NOMO-1 treated with DMSO at 0.1 percent for 48 hours (cell line): ENCODE results near the gene CHKB.

Experiments used
- DNase-seq: peaks from one replicate; lab custom pipeline; 2025; ENCODE audit not compliant: unreplicated experiment; lab: John Stamatoyannopoulos, UW

Gene CHKB

DNA sequence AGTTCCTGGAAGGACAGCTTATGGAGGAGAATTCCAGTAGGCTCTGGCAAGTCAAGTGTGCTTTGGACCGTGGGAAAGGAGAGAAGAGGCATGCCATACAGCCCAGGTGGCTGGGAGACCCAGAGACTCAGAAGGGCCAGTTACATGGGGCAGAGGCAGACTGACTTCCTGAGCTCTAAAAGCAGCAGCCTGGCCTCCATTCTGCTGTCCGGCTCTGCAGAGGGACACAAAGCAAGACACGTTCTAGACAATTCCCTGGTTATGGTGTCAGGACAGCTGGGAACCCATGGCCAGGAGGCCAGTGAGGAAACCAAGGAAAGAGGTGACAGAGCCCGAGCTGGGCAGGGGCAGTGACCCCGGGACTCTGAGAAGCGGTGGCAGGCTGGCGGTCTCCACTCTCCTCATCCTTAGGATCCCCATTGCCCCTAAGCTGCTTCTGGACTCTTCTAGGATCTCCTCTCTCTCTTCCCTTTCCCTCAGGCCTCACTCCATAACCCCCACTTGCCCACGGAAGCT, 7.2 kb downstream of the CHKB start:
- DNase-seq, result no peak

DNA sequence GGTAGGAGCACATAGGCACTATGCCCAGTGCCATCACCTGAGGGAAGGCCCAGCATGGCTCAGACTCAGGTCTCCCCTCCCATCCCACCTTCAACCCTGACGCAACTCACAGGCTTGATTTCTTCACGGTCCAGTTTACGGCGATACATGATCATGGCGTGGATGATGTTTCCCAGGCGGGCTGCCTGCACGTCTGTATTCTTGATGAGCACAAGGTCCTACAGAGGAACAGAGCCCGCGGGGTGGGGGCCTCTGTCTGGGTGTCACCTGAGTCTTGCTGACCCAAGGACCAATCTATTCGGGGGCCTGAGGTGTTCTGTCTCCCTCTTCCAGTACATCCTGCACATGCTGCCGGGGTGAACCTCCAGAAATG, 8.3 kb downstream of the CHKB start:
- no peak for DNase-seq

DNA sequence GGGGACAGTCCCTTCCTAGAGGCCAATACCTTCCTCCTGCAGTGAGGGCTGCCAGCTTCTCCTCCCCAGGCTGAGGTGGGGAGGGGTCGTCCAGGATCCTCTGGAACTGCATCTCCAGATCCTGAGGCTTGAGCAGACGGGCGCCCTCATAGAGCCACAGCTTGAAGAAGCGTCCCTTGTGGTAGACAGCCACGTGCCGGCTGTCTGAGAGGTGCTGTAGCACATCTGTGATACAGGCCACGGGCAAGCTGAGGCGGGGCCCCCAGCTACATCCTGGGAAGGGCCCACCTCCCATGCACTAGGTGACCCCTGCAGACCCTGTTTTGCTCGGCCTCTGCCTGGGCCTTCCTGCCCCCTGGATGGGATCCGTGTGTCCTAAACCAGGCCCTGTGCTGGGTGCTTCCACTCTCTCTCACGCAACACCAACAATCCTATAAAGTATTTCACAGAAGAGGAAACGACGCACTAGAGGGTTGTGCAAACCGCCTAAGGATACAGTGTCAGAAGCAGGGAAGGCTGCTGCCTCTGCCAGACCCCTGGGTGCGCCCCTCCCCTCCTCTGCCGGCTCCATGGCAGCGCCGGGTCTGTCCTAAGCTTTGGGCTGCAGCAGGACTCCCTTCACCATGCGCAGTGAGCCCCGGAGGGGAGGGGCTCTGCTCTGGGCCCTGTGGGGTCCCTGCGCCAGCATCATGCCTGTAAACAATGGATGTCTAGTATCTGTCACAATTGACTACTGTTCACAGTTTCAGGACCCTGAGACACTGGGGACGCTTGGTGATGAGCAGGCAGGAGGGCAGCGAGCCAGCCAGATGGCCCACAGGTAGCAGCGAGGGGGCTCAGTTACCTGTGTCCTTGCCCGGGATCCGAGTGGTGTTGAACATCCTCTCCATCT, 8.9 kb downstream of the CHKB start:
- no peak for DNase-seq

DNA sequence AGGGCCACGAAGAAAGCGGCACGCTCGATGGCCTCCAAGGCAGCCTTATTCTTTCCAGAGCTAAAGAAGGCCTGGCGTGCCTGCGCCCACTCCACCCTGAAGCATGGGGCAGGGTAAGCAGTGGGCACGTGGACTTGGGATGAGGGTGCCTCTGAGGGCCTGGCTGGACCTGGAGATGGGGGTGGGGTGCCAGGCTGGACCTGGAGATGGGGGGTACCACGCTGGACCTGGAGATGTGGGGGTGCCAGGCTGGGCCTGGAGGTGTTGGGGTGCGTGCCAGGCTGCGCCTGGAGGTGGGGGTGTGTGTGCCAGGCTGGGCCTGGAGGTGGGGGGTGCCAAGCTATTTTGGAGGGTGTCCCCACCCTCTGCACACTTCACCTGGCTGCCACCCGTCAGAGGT, 9.7 kb downstream of the CHKB start:
- DNase-seq, result no peak

DNA sequence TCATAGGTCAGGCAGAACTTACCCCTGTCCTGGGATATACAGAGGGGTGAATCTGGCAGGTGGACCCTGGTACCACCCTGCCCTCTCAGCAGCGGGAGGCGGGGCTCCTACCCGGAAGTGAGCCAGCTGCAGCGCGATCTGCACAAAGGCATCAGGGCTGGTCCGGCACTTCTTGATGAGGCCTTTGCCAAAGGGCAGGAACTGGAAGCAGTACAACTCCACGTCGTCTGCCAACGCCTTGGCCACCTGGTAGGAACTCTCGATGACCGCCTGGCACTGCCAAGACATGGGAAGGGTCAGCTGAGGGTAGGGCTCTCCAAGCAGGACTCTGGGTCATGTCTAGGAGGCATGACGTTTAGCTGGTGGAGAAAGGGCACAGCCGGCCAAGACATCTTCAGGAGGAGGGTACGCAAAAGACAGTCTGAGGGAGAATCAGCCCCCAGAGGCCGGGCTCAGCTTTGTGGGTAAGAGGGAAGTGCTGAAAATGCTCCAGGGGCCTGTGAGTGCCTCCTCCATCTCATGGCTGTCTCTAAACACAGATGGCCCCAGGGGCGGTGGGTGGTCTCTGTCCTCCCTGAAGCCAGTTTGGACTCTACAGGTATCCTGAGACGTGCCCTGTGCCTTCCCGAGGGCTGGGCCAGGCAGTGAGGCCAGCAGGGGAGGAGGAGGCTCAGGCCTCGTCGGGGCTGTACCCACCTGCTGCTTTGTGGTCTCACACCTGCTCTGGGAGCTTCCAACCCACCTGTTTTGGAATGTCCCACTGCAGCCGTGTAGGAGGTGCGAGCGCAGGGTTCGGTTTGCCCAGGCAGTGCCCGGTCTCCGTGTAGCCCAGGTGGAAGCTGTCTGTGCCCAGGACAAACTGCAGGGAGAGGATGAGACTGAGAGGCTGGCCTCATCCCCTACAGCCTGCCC, 11.1 kb downstream of the CHKB start:
- DNase-seq, result no peak

DNA sequence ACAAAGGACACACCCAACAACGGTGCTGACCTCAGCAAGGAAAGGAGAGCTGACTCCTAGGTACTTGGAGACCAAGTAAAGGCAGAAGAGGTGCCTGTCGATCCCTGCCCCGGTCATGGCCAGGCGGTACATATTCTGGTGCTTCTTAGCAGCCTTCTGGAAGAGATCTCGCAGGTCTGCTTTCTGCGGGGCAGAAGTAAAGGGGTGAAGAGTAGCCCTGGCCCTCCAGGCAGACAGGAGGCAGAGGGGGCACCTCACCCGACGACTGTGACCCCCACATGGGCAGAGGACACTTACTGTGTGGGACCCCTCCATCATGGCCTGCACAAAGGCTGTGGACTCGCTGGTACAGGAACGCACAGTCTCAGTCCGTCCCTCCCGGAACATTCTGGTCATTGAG, 11.8 kb downstream of the CHKB start:
- no peak for DNase-seq

DNA sequence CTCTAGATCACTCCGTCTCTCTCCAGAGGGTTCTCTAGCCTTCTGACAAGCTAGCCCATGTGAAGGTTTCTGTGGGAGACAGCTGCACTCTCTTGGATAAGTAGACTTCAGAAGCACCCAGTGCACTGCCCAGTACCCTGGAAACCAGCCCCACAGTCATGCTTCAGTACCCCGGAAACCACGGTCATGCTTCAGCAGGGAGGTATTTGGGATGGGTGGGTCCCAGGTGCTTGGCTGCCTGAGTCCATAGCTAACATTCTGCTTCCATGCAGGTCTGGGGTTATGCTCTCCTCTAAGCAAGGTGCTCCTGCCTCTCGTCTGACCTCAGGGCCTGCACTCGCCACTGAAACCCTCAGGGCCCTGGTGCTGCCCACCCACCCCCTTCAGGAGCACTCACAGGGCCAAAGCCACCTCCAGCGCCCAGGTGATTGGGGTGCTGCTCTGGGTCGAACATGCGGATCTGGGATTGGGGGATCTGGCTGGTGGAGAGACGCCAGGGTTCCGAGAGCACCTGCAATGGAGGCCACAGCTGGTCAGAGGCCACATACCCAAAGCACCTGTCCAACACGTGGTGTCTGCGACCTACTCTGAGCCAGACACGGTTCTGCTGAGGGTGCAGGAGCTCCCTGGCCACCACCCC, 12.6 kb downstream of the CHKB start:
- no peak for DNase-seq

DNA sequence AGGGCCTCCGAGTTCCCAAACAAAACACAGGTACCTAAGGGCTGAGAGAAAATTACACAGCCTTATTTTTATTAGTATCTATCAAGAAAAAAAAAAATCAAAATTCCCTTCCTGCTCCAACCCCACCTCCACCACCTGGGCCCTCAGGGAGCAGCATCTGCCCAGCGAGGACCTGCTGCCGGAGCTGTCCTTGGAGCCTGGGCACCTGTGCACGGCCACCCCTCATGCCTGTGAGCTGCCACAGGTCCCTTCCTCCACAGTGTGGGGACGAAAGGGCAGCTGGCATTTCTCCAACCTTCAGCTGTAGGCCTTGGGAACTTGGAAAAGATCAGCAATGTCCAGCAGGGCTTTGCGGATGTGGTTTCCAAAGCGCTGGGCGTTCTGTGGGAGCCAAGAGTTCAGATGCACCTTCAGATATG, 13.6 kb downstream of the CHKB start:
- DNase-seq, result no peak

DNA sequence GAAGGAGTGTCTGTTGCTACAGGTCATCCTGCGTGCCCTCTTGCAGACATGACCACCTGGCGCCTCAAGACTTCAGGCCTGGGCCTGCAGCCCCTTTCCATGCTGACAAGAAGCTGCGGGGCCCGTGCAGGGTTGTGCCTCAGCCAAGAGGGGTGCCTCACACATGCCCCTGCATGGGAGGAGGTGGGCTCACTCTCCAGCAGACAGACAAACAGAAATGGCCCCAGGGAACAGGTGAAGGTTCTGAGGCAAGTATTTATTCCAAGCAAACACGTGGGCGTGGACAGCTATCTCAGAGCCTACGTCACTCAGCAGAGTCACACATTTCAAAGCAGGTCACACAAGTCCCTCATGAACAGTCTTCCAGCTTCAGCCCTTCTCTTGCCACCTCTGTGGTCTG, 14.0 kb downstream of the CHKB start:
- no peak for DNase-seq

DNA sequence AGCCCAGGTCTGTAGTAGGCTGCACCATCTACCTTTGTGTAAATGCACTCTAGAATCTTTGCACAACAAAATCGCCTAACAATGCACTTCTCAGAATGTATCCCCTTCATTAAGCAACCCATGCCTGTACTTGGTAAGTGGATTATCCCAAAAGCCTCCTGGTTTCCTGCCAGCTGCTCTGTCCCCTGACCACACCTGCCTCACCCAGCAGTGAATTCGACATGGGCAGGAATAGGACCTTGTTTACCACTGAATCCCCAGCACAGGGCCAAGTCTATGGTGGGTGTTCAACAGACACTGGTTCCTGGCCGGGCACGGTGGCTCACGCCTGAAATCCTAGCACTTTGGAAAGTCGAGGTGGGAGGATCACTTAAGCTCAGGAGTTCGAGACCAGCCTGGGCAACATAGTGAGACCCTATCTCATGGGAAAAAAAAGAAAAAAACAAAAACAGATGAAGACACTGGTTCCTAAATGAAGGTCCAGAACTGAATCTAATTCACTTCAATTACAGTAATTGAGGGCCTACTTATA, 14.9 kb downstream of the CHKB start:
- DNase-seq, result no peak

DNA sequence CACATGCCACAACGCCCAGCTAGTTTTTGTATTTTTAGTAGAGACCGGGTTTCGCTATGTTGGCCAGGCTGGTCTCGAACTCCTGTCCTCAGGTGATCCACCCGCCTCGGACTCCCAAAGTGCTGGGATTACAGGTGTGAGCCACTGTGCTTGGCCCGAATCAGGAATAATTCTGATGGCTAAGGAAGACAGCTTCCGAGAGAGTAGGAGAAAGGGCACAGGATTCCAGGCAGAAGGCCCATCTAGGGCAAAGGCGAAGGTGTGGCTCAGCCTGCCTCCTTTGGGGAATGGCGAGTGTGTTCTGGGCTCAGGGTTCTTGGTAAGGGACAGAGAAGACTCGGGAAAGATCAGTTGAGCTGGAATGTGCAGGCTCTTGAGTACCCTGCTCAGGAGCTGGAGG, 18.4 kb downstream of the CHKB start:
- DNase-seq, result no peak

DNA sequence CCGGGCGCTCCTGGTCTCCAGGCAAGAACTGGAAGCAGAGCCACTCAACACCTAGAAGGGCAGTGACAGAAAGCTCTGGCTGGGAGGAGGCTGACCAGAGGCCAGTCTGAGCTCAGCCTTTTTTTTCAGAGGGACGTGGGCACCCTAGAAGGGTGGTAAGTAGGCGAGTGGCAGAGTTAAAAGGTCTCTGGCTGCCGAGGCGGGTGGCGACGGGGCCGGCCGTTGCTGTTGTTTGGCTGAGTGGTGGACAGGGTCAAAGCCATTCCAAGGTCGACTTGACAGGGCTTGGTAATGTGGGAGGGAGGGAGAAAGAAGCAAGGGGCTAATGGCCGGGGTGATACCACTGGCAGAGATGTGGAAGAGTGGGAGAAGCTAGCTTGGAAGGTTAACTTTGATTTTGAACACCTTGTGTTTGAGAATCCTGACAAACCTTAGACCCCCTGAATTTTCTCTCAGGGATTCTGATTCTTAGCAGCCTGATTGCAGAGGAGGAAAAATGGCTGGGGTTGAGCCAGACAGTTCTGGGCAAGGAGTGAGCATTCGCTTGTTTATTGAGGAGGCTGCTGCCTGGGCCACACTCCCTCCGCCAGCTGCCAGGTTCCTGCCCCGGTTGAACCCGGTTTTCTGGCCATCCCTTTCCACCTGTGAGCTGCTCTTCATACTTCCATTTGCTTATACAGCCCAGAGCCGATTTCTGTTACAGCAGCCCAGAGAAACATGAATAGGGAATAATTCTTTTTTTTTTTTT, 19.1 kb downstream of the CHKB start:
- DNase-seq, result no peak

DNA sequence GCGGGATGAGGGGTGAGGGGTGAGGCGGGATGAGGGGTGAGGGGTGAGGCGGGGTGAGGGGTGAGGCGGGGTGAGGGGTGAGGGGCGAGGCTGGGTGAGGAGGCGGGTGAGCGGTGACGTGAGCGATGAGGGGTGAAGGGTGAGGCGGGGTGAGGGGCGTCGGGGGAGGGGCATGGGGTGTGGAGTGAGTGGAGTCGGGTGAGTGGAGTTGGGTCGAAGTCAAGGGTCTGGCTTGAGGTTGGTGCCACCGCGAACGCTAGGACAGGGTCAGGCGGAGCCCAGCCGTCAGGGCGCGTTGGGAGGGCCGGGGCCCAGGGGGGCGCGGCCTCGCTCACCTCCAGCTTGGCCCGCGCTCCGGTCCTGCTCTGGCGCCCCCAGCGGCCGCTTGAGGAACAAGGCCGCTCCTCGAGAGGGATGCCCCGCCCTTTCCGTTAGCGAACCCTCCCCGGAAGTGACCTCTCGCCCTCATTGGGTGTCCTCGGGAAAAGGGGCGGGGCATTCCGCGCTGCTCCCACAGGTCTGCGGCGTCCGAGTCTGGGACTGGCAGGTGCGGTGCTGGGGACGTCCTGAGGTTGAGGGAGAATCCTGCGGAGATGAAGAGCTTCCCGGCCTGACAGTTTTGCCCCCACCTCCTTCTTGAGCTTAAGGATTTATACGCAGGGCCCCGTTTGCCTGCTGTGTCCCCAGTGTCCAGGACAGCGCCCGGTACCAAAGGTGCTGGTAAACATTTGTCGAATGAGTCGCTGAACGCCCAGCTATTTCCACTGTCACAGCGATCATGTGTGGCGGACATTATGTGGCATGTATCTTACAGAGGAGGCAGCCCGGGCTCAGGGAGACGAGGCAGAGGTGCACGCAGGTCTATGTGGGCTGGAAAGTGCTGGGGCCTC, 19.9 kb downstream of the CHKB start, which contains the start of gene SYCE3:
SYCE3 (minus strand) TSS at position 397 of the 890 bp plus-strand sequence. CDS start 6,514 bp downstream, outside the sequence.
- DNase-seq, result peak; percentile 95

DNA sequence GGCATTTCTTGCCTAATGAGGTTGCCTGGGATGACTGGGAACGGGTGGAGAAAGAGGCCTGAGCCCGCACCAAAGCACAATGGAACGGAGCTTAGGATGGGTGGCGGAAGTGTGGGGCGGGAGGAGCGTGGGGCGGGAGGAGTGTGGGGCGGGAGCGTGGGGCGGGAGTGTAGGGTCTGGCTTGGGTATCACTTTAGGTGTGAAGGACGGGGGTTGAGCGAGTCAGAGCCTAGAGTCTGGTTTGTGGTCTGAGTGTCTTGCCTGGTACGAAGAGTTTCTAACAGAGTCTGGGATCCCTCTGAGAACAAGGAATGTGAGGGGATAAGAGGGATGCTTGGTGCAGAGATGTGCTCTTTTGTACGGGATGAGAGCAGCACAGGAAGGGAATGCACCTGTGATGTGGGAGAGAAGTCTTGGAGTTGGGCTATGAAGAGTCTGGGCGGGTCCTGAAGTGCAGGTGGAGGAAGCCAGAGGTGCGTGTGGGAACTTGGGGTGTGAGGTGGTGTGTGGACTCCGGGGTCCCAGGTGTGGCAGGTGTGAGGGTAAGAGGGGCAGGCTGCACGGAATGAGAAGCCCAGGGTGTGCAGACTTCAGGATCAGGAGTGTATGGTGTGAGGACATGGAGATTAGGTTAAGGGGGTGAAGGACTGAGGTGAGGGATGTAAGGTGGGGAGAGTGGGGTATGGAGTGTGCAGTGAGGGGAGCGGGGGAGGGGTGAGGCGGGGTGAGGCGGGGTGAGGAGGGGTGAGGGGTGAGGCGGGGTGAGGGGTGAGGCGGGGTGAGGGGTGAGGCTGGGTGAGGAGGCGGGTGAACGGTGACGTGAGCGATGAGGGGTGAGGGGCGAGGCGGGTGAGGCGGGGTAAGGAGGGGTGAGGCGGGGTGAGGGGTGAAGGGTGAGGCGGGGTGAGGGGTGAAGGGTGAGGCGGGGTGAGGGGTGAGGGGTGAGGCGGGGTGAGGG, 21.0 kb downstream of the CHKB start:
- DNase-seq, result no peak

DNA sequence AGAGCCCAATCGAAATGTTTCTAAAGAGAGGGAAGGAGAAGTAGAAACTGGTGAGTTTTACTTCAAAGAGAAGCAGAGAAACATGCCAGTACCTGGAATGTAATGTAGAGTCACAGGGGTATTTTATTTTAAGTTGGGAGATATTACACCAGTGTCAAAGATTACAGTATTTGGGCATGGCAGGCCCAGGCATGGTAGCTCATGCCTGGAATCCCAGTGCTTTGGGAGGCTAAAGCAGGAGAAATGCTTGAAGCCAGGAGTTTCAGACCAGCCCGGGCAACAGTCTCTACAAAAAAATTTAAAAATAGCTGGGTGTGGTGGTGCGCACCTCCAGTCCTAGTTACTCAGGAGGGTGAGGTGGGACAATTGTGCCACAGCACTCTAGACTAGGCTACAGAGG, 22.6 kb downstream of the CHKB start:
- DNase-seq, result no peak

DNA sequence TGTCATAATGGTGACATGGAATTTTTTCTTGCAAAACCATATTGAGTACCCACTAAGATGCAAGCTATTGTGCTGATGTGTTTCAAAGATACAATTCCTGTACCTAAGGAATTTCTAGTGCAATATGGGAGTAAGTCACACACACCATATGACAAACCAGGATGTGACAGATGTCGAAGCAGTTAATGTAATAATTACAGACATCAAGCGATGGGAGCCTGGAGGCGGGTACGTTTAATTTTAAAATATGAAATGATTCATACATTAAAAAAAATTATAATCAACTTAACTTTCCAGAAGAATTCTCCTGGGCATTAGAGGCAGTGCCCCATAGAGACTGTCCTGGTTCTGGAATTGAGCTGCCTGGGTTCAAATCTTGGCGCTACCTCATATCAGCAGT, 25.9 kb downstream of the CHKB start:
- no peak for DNase-seq

DNA sequence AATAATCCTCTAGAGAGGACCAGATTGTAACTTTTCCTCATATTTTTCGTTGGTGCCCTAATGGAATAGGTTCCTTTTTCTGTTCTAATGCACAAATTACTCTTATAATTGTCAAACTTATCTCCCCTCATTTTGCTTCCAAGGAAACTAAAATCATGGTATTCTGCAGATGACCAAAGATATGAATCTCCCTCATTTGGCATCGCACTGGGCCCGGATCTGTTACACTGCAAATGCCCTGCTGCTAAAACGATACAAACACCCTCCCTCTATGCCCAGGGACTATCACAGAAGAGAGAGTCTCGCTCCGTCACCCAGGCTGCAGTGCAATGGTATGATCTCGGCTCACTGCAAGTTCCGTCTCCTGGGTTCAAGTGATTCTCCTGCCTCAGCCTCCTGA, 29.3 kb downstream of the CHKB start:
- no peak for DNase-seq

DNA sequence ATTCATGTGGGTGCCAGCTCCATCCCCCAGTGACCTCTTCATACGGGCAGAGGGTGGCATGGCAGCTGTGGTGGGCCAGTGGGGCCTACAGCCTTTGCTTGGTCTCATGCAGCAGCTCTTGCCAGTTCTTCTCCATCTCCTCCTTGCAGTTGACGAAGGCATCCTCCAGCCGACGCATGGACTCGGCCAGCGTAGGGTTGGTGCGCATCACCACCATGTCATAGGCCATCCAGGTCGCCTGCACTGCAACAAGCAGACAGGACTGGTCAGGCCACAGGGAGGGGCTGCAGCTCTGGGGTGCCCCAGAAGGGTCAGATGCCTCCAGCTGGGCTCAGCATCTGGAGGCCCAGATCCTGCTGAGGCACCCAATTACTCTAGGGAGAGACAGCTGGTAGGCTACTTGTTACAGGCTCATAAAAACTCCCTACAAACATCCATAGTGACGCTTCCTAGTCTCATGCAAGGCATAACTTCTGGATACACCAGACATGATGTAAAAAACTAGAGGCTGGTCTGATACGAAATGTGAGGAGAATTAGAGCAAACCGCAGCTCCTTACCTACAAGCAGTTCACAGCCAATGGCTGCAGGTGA, 31.4 kb downstream of the CHKB start:
- DNase-seq, result no peak
